ENCODE measurements around the gene PCSK1.
"Not testable (repeated sequence)": the region's sequence is repeated elsewhere in the genome, so short reads cannot be mapped to it uniquely, and the experiment has no call there.

Gene PCSK1

DNA sequence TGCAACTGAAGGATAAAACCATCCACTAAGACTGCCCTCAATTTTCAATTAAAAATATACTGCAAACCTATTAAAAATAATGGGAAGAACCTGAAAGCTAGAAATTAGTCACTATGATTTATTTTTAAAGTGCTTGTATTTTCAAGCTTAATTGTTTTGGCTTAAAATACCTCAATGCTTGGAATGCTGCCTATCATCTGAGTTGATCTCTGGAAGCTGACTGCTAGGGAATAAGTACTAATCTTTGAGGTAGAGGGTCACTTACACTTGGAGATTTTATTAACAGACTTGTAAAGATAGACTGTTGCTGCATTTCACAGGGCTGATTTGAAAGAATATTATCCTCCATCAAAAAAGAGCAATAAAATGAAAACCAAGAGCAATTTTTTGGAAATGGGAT lies 6.2 kb downstream of the PCSK1 start:
- no peak for DNase-seq (ENCODE audit: low spot score)

- no peak for DNase-seq (ENCODE audit: low spot score)
Measured at GRCh38 chr5:96425443-96425842, 7.6 kb downstream of the PCSK1 start.

GRCh38 chr5:96415897-96416296 lies 17.2 kb downstream of the PCSK1 start:
- no peak for DNase-seq (ENCODE audit: low spot score)

DNA sequence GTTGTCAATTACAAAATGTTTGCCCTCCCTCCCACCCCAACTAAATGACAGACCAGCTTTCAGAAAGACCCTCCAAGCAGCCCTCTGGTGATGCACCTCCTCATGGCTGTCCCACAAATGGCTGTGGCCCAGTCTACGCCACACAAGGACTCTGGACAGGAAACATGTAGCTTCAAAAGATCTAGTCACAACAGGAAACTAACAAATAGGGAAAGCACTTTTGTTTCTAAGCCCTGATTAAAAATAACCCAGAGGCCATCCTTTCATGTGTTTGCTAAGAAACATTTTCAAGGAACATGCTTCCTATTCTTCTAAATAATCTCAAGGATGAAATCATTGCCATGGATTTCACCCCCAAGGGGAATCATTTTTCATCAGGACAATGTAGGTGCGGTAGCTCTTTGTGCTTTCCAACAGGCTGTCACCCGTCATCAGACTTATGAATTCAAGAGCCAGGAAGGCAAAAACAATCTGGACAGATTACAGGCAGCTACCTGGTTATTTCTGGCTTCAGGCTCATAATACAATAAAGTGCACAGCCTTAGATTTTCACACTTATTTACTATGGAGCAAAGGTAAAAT lies 20.1 kb downstream of the PCSK1 start:
- DNase-seq (ENCODE audit: low spot score) = no peak

DNA sequence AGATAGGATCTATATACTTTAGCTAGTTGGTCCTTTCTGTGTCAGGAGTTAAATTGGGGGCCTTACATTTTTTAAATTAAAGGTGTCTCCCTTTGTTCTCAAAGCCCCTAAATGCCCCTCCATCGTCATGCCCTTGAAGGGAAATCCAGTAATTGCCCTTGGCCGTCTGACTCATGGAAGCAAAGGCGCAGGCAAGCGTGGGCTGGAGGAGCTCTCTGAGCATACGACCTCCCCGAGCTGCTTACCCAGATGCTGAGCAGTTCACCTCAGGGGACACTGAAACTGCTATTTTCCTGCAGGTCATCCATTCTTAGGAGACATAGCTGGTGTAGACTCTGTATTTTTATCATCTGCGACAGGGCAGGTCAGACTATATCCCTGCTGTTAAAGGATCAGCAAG lies 23.0 kb downstream of the PCSK1 start:
- DNase-seq (ENCODE audit: low spot score) = no peak

DNA sequence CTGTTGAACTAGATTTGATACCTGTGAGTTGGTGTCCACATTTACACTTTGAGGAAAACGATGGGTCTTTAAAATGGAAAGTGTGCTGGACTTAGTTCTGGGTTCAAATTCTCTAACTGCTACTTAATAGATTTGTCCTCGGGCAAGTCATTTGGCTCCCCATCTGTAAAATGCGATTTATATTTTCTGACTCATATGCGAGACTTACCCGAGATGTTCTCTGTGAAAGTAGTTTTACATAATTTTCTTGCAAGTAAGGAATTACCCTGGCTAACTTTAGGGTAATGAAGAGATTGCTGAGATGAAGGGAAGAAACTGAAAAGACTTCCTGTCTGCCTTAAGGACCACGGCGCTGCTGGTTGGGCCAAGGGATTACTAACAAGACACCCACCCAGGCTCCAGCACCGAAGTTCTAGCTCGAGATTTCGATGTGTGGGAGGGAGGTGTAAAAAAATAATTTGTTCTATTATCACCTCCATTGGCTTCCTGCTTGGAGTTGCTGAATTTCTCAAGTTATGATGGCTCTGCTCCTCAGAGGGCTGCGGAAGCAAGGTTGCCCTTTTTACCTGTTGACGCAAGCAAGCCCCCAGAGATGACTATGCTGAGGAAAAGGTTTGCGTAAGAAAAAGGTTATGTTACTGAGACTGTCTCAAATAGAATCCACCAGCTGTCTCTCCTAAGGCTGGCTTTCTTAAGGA lies 24.1 kb downstream of the PCSK1 start:
- DNase-seq (ENCODE audit: low spot score) = no peak

DNA sequence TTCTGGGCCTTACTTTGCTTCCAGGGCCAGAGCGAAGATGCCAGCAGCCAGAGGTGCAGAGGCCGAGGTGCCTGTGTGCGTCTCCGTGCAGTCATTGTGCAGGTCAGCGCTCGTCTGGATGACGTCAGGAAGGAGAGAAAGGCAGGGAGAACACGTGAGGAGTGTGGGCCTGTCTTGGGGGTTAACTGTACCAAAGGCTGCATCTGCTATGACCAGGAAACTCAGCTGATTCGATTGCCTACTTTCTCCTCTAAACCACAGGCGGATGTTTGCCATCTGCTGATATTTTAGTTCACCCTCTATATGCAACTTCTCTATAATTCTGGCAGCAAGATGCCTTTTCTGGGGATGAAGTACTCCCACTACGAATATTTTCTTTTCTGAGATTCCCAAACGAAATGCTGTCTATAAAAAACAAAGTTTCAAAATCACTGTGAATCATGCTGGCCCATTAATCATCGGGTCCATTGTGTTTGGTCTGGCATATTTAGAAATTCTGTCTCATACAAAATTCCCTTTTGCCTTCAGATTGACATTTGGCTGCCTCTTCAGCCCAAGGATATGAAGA lies 24.8 kb downstream of the PCSK1 start:
- DNase-seq (ENCODE audit: low spot score) = peak; percentile 48

GRCh38 chr5:96407436-96407835 lies 25.6 kb downstream of the PCSK1 start:
- DNase-seq (ENCODE audit: low spot score) = no peak

DNA sequence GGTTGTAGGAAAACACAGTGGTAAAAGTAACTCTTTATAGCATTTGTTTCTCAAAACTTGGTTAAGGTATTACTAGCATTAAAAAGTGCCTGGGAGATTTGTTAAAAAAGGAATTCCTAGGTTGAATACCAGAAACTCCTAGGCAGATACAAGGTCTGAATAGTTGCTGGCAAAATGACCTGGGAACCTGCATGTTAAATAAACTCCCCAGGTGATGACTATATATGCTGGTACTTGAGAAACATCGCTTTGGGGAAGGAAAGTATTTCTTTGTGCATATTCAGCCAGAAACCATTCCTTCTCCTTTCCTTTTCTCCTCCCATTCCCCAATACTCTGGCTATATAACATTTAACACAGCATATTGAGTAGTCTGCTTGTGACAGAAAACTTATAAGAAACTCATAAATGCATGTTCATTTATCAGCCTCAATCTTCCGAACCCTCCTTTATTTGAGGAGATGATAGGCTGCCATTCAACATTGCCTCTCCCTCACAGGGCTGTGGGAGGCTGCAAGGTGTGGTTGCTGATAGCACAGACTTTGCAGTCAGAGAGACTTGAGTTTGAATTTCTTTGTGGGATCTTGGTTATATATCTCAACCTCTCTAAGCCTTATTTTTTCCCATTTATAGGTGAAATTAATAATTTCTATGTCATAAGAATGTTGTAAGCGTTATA lies 28.7 kb downstream of the PCSK1 start:
- DNase-seq (ENCODE audit: low spot score) = no peak

GRCh38 chr5:96402500-96402899 lies 30.5 kb downstream of the PCSK1 start:
- DNase-seq (ENCODE audit: low spot score) = no peak

DNA sequence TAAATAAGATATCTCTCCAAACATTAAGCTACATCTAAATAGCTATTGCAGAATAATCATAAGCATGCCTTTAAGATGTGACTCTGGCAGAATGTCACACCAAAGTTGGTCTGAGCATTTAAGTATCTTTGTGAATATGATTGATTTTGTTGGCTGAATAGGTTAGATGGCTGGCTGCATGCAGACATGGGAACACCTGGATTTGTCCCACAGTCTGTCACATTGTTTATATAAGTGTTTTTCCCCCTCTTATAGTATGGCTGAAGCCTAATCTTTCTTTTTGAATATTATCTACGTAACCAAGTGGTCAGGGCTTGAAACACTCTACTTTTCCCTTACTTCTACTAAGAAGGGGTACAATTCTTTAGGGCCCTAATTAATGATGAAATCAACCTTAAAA lies 36.2 kb downstream of the PCSK1 start:
- DNase-seq (ENCODE audit: low spot score) = no peak

DNA sequence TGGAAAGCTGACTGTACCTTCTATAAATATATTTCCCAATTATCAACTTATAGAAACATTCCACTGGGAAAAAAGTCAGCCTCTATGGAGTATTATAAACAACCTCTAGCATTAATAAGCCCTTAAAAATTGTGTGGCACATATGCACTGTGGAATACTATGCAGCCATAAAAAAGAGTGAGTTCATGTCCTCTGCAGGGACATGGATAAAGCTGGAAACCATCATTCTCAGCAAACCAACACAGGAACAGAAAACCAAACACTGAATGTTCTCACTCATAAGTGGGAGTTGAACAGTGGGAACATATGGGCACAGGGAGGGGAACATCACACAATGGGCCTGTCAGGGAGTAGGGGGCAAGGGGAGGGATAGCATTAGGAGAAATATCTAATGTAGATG lies 37.8 kb downstream of the PCSK1 start:
- DNase-seq (ENCODE audit: low spot score) = not testable (repeated sequence)

DNA sequence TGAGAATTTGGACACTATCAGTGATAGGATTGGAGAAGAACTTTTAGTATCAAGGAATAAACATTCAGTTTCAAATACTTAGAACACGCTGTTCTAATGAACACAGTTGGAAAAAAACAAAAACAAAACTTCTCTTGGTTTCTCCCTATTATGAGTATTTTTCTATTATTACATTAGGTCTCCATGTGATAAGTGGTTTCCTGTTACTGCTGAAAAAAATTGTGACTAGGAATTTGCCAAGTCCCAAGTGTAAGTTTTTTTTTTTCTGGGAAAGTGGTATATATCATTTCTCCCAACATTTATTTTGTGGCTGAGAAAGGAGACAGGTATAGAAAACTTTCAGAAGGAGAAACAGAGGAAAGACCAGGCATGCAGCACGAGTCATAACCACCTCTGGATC lies 41.1 kb downstream of the PCSK1 start:
- DNase-seq (ENCODE audit: low spot score) = no peak

DNA sequence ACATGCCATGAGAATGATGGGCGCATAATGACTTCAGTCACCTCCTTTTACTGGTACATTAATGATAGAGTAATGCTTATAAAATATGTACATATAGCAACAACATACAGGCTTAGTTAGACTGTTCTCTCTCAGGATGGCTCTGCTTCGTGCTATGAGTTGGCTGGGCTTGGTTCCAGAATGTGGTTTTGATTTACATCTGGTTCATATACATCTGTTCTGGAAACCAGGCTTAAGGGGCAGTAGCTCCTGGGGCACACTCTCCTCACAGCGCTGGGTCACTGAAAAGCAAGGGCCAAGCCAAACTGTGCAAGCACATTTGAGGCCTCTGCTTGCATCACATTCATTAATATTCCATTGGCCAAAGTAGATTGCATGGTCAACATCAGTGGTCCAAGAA lies 44.9 kb downstream of the PCSK1 start:
- DNase-seq (ENCODE audit: low spot score) = no peak

GRCh38 chr5:96387616-96388015 lies 45.4 kb downstream of the PCSK1 start:
- no peak for DNase-seq (ENCODE audit: low spot score)

DNA sequence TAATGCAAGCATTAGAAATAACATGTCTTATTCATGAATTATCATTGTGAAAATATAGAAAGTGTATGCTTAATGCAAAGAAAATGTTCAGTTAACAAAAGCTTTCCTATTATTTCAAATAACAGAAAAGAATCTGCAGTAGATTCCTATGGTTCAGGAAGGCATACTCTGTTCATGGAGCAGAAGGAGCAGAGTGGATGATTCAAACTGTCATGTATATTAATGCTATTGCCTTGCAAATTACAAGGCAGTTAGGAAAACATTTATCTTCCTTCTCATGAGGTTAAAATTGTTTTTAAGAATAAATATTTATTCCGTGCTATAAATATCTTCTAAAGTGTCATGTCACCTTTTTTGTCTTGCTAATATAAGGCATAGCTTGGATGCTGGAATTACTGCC lies 47.5 kb downstream of the PCSK1 start:
- no peak for DNase-seq (ENCODE audit: low spot score)

GRCh38 chr5:96384353-96384752 lies 48.7 kb downstream of the PCSK1 start:
- peak; percentile 81 for DNase-seq (ENCODE audit: low spot score)

GRCh38 chr5:96381526-96381925 lies 51.5 kb downstream of the PCSK1 start:
- DNase-seq (ENCODE audit: low spot score) = no peak

- no peak for DNase-seq (ENCODE audit: low spot score)
Measured at GRCh38 chr5:96379896-96380295, 53.2 kb downstream of the PCSK1 start.

DNA sequence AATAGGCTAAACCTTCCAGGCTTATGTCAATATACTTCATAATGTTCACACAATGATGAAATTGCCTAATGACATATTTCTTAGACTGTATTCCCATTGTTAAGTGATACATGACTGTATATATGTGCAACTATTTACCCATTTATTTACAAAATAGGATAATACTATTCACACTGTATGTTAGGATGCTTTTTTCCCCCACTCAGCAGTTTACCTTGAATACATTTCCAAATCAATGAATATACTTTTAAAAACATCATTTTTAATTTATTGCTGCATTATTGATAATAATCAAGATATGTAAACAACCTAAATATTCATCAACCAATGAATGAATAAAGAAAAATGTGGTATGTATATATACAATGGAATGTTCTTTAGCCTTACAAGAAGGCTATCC lies 55.5 kb downstream of the PCSK1 start:
- DNase-seq (ENCODE audit: low spot score) = no peak

- no peak for DNase-seq (ENCODE audit: low spot score)
Measured at GRCh38 chr5:96377167-96377566, 55.9 kb downstream of the PCSK1 start.

DNA sequence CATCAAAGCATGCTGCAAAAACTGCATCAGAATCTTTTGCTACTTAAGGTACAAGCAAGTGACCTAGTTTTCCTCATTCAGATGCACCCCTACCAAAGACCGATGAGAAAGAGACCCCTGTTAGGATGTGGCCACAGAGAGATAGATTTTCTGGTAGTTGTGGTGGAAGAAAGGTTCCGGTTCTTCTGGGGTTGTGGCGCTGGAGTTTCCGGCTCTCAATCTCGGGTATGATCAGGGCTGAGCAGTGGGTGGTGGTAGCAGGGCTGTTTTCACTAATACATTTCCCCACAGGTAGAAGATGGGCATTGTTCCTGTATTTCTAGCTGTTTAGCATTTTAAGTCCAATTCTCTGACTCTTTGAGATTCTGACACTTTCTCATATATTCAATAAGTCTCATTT lies 58.4 kb downstream of the PCSK1 start:
- no peak for DNase-seq (ENCODE audit: low spot score)

GRCh38 chr5:96373381-96373733 lies 59.7 kb downstream of the PCSK1 start:
- no peak for DNase-seq (ENCODE audit: low spot score)

All from GM03348 (cell line).